GM19328 (cell line): ENCODE data around the gene DKC1.
"Not testable (repeated sequence)": the region's sequence is repeated elsewhere in the genome, so short reads cannot be mapped to it uniquely, and the experiment has no call there.

ENCODE experiments used
- ATAC-seq: cut with Tn5 transposase; IDR thresholded peaks from one replicate; pipeline ENCODE4 v1.9.1; 2021; ENCODE audit warnings: mild to moderate bottlenecking, moderate library complexity; ENCODE audit not compliant: unreplicated experiment

The DKC1 gene

DNA sequence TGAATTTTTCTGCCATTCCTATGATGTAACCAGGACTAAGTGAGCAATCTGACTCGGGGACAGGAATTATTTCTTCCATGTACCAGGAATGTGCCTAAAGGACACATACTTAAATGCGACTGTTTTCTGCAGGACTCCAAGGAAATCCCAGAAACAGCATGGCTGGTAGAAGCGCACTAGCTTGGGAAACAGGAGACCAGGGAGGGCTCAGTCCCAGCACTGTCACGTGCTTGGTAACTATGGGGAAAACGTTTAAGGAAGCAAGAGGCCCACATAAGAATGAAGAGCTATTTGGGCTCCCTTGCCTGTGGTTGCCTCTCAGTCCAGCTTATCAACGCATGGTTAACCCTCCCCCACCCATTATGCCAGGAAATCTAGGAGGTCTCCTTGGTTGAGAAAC lies 23.1 kb downstream of the DKC1 start:
- ATAC-seq = no peak

DNA sequence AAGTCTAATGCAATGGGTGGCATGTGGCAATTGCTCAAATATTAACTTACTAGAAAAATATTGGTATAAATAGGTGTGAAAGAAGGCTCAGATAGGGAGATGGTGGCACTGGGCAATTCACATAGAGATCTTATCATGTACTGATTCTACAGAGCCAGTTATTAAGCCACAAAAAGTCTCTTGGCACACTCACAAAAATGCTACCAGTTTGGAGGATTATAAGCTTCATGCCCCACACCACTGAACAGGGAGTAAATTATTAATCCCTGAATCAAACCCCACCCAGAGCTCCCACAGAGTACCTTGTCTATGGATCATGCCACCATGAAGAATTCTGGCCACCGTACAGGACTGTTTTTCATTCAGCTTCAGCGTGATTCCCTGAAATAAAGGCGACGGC lies 28.8 kb downstream of the DKC1 start:
- no peak for ATAC-seq

DNA sequence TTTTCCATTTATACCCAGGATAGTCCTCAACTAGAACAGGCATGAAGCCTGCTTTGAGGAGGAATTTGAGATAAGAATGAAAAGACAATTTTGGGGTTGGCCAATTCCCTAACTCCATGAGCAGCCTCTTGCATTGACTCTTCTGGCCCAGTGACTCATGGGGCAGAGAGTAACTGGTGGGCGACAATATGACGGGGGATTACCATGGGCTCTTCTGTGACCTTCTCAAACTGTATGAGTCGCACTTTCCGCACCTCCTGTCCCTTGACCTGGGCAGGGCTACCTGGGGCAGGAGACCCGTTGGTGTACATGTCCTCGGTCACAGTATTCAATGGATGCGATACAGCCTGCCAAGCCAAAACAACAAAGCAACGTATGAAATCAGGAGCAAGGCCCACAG lies 29.3 kb downstream of the DKC1 start:
- ATAC-seq = no peak

DNA sequence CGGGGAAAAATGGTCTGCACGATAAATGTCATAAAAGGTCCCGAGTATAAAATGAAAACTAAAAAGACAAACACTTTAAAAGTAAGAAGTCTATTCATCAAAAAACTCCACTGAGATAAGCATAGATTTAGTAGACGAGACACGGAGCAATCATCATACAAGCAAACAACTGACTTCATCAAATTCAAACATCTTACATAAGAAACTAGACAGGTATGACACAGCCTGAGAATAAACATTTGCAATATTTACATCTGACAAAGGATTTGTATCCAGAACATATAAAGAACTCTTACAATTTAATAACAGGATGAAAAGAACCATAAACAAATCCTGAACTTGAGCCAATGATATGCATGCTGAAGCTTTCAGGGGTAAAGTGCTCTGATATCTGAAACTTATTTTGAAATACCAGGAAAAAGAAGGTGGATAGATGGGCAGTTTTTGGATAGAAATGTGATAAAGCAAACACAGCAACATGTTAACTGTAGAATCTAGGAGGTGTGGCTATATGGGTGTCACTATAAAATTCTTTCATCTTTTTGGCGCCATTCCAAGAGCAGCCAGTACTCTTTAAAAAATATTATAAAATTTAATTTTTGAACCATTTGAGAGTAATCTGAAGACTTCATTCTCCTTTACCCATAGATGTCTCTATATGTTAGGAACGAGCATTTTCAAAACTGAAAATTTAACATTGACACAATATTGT lies 30.6 kb downstream of the DKC1 start:
- ATAC-seq = no peak

DNA sequence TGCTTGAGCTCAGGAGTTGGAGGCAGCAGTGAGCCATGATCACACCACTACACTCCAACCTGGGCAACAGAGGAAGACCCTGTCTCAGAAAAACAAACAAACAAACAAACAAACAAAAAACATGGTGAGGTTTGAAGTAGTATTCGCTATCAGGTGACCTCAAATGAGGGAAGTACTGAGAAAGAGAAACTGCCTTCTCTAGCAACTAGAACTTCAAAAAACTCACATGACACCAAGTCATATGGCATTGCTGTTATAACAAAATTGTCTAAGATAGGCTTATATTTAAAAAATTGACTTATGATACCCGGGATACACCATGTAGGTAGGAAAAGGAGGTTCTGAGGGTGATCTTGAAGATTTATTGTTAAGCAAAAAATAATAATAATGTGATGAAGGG lies 32.4 kb downstream of the DKC1 start:
- no peak for ATAC-seq

DNA sequence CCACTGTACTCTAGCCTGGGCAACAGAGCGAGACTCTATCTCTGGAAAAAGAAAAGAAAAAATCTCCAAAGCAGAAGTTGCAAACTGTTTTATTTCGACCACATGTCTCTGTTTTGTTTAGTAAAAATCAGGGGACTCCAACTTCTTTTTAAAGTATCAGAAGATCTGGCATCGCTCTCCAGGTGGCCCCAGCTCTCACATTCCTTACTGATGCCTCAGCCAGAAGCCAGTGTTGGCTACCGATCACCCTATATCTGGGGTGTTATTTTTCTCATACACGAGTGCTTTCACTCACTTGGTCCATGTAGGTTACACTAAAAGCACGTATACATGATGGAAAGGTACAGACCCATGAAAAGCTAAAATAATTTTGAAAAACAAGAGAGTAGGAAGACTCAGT lies 34.3 kb downstream of the DKC1 start:
- no peak for ATAC-seq

DNA sequence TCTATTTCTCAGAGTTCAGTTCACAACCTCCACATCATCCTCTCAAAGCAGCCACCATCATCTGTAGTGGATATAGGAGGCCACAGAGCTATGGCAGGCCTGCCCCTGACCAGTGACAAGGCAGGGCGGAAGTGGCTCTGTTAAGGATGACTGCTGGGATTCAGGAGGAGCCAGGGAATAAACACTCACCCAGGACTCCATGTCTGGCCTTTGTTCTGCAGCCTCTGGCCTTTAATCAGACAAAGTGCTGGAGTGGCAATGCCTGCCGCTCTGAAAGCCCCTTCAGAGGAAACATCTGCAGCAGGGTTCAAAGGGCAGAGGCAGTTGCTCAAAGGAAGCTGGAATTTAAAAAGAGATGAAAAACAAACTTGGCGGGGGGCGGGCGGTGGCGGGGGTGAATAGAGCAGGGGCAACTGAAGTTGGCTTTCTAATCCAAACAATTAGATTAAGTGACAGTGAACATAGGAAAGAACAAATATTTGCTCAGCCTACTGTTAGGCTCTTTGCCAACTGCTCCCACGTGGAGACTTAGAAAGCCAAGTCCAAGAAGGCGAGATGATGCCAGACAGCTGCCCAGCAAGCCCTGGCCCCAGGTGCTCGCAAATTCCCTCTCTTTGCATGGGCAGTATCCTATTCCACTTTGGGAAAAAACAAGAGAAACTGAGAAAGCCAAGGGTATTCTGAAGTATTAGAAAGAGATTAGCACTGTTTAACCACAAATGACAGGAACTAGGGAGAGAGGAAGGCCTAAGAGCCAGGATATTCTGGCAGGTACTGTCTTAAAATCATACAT lies 37.1 kb downstream of the DKC1 start:
- no peak for ATAC-seq

DNA sequence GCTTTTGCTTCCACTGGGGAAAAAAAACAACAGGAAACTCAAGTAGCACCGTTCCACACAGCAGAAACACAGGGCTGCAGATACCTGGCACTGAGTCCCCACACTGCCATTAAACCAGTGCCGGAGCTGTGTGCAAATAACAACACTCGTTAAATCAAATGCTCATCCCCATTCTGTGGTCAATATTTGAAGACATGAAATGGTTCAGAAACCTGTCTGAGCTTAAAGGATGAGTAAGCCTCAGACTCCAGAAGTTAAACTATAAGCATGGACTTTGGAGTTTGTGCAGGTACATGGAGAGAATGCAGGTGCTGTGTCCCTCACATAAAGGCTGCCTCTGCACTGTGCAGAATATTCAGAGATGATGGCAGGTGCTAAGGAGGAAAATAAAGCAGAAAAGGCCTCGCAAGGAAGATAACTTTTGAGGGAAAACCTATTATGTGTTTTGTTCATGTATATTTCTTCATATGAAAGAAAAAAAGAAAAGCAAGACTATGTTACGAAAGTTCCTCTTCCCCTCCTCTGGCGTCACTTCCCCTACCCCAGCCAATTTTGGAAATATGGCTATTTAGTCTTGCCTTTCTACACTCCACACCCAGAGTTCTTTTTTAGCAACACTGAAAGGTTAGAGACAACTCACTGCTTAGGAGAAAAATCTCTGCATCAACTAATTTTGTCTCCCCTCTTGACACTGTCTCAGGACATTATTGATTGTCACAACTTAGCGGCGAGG lies 38.0 kb downstream of the DKC1 start:
- no peak for ATAC-seq

DNA sequence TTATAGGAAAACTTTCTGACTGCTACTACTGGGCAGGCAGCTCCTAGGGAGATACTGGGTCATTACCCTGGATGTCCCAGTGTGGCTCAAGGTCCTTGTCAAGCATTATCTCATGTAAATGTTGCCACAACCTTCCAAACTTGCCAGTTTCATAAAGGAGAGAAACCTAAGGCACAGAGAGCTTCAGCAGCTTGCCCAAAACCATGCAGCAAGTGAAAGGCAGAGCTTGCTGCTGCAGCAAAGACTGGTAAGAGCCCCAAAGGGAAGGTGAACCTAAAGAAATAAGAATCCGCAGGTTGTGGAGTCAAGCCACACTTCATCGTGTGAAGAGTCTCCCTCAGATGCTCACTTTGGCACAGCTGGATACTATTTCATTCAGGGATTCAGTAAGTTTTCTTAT lies 40.3 kb downstream of the DKC1 start:
- ATAC-seq = no peak

DNA sequence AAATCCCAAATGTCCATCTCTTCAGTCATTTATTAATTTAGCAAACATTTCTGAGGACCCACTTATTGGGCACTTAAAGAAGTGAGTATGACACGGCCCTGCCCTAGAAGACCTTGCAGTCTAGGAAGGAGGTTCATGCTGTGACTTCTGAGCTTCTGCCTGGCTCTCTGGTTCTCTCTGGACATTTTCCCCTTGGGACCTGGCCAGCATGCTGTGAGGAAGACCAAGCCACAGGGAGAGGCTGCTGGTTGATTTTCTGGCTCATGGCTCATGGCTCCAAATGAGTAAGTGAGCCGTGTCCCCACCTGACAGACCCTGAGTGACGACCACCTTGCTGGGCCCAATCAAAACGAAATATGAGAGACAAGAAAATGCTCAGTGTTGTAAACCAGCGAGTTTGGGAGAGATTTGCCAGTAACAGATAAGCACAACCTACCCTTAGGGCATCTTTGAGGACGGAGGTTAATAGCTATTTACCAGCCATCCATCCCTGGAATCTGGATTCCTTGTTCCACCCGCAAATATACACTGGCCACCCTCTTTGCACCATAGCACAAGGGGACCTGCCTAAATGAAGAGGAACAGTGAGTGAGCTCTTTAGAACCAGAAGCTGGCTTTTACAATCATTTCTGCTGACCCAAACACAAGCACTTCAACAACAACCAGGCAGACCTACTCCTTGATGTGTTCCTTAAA lies 41.7 kb downstream of the DKC1 start:
- no peak for ATAC-seq

DNA sequence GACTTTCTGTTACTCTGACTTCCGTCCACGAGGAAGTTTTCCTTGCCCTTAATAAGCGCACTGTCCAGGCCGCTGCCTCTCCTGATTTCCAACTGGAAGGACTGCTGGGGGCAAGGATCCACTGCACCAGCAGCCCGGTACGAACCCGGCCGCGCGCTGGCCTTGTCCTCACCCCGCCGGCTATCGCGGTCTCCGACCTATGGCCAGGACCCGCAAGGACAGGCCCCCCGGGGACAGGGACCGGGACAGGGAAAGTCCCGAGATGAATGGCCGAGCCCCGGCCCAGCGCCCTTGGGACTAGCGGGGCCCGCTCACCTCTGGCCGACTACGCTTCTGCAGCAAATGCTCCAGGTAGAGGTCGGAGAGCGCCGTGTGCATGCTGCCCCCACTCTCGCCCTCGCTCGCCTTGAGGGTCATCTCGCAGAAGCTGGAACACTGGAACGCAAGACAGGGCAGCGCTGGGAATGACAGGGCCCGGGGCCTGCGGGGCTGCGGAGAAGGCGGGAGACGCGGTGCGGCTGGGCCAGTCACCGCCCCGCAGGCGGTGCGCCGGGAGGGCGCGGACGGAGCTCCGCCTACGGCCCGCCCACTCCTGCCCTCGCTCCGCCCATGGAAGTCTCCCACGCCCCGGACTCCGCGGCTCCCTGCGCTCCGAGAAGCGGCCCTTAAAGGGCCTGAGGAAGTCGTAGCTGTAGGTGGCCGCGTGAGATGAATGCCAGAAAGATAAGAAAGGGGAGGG lies 42.5 kb downstream of the DKC1 start, which contains the start of gene MPP1:
Gene MPP1 (minus strand): TSS at position 529 of the 739 bp plus-strand sequence. CDS start 112 bp downstream, at position 417.
- ATAC-seq = peak; percentile 93

DNA sequence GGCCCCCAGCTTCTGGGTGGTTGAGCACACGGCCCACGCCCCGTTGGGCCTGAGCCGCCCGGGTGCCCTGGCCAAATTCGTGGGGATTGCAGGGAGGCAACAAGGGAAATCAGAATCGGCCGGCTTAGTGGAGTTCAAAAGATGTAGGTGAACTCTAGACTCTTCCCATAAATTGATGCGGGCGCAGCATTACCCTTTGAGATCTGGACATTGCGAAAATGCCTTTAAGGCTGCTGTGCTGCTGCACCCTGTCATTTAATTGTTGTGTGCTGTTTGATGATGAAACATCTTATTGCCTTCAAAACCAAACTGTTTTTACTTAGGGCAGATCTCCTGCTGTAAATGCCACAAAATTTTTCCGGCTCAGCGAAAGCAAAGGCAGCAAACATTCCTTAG lies 43.0 kb downstream of the DKC1 start:
- ATAC-seq = no peak

DNA sequence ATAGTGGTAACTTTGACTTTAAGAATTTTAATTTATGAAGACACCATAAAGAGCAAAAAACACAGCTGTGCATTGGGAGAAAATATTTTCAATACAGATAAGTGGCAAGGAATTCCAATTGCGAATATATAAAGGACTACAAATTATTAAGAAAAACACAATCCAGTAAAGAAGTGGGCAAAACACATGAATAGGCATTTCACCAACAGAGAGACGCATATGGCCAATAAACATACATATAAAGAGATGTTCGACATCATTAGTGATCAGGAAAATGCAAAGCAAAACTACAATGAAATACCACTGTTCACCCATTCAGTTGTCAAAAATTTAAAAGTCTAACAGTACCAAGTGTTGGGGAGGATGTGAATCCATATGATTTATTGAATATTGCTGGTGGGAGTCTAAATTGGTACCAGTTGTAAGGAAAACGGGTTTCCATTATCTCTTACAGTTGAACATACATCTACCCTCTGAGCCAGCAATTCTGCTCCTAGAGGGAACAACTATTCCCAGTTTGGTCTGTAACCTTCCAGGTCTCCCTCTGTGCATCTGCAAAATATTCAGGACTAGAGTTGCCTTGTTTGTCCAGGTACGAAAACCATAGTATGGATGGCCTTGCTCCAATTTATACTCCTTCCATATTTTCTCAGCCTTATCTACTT lies 44.3 kb downstream of the DKC1 start:
- ATAC-seq = no peak

DNA sequence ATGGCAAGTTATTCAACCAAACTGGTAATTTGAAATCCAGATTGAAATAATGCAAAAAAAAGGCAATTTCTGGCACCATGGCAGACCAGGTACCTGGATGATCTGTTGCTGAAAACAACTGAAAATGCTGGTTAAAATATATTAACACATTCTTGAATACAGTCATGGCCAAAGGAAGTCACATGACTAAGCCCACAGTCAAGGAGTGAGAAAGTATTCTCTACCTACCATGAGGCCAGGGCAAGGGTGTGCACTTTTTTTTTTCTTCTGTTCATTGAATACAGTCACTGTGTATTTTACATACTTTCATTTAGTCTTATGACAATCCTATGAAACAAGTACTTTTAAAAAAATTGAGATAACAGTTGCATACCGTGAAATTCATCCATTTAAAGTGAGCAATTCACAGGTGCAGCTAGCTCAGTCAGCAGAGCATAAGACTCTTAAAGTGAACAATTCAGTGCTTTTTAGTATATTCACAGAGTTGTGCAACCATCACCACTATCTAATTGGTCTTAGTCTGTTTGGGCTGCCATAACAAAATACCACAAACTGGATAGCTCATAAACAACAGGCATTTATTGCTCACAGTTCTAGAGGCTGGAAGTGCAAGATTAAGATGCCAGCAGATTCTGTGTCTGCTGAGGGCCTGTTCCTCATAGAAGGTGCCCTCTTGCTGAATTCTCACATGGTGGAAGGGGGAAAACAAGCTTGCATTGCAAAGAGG lies 47.4 kb downstream of the DKC1 start:
- no peak for ATAC-seq

DNA sequence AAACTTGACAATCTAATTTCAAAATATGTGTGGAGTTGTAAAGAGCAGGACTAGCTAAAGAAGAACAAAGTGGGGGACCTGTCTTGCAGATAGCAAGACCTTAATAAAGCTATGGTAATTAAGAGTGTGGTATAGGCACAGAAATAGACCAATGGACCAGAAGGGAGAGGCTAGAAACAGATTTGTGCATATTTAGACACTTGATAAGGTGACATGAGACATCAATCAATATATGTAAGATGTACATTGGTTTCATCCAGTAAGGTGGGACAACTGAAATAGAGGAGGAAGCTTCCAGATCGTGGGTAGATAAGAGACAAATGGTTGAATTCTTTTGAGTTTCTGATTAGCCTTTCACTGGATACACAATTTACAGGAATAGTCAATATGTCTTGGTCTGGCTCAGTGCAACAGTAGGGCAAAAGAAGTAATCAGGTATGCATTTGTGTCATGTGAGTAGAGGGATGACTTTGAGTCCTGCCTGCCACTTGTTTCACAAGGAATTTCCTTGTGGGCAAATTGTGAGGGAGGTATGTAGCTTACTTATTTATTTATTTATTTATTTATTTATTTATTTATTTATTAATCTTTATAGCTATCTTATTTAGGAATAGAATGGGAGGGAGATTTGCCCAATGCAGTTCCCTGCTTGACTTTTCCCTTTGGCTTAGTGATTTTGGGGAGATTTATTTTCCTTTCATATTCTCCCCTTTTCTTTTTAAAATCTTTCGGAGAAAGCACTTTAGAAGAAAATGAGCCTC lies 49.9 kb downstream of the DKC1 start:
- ATAC-seq = no peak

DNA sequence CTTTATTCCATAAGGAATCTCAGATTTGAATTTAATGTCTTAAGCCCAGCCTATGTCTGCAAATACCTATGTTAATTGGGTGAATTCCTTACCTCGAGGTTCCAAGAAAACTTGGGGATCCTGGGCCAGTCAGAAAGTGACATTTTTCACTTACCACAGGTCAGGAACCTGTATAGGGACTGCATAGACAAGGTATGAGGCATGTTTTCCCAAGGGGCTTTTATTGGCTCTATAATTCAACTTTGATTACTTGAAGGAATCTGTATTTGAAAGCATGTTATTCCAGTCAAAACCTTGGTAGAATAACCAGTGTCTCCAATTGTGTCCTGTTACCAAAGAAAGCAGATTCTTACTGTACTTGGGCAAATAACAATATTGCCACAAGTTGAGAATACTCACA lies 51.1 kb downstream of the DKC1 start:
- no peak for ATAC-seq

DNA sequence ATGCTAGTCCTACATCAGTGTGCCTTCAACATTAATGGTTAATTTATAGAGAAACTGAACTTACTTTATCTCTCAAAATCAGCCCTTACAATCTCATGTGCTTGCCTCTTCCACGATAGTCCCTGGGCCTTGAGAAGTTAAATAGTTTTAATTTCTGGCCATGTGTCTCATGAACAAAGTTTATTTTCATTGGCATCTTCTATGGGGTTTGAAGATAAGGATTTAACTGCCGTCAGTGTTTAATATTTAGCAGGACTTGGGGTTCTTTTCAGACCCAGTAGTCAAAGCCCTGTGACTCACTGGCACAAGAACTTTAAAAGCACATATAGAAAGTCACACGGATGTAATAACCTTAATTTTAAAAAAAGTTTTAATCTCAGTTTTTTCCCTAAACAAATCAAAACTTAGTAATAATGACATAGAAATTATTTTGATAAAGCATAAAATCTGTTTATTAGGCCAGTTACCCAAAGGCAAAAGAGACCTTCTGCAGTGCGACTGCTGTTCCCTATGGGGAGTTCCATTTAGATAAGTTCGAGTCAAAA lies 52.7 kb downstream of the DKC1 start:
- no peak for ATAC-seq

DNA sequence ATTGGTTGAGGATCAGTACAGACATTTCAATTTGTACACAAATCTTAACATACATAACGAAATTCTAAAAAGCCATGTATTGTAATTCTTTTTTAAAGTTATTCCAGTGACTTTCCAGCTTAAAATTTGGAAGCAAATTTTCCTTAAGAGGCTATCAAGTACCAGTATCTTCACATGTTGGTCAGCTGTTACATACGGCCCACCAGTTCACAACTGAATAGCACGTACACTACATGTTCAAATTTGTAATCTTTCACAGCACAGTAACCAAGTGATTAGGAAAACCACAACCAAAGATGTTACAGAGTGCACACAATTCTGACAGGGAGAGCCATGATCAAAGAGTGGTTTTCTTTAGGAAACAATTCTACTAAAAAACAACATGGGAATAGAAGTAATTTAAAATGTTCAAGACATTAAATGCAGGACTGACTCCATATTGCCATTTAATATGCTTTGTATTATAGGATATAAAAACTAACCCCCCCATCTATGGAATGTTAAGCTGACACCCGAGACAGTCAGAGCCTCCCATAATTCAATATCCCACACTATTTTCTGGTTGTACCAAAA lies 53.7 kb downstream of the DKC1 start:
- ATAC-seq = not testable (repeated sequence)
